GM21423 (cell line): ENCODE measurements around the gene CEACAM4.
"Not testable (repeated sequence)": the region's sequence is repeated elsewhere in the genome, so short reads cannot be mapped to it uniquely, and the experiment has no call there.

Experiments
- ATAC-seq: cut with Tn5 transposase; IDR thresholded peaks from one replicate; pipeline ENCODE4 v1.9.1; 2021; ENCODE audit warnings: mild to moderate bottlenecking, moderate library complexity; ENCODE audit not compliant: unreplicated experiment

CEACAM4 gene

DNA sequence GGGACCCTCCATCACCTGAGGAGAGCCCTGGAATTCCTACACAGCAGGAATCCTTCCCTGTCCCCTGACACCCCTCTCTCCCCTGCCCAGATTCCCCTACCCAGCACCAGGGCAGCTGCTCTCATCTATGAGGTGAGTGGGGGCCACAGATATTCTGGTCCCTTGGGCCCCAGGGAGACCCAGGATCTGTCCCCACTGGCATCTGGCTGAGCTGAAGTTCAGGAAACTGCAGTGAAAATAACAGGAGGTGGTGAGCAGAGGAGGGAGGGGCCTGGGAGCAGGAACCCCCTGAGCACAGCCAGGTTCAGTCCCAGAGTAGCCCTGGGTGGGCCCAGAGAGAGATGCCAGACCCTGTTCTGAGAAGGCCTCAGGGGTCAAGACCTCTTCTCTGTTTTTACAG is 40.8 kb downstream of the CEACAM4 start:
- ATAC-seq = no peak

DNA sequence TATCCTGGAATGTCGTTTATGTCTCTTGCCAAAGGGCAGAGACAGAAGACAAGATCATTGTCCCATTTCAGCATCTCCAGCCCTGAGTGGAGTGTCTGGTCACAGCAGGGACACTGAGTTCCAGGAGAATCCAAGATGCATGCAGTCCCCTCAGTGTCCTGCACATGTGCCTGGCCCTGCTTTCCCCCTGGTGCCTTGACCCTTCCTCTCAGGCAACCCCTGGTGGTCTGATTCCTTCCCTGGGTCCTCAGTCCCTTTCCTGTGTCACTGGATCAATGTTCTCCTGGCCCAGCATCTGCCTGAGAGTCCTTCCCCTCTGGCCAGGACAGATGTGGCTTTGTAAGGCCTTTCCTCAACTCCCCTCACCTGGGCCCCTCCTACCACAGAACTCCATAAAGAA is 41.9 kb downstream of the CEACAM4 start:
- ATAC-seq = no peak

DNA sequence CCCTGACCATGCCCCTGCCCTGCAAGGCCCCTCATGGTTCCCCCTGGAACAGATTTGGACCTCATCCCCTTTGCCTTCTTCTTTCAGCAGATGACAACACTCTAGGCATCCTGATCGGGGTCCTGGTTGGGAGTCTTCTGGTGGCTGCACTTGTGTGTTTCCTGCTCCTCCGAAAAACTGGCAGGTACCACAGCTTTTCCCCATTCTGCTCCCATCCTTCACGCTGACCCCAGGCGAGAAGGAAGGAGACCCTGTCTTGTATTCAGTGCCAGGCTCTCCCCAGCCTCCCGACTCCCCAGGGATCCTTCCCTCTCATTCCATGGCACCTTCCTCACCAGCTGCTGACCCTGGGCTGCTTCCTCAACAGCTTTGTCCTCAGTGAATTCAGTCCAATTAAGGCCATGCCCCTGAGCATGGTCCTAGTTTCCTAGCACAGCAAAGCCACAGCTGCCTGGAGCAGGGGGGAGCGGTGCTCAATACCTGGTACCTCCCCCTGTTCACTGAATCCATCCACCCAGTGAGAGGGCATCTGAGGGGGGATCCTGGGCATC is 42.5 kb downstream of the CEACAM4 start:
- no peak for ATAC-seq

DNA sequence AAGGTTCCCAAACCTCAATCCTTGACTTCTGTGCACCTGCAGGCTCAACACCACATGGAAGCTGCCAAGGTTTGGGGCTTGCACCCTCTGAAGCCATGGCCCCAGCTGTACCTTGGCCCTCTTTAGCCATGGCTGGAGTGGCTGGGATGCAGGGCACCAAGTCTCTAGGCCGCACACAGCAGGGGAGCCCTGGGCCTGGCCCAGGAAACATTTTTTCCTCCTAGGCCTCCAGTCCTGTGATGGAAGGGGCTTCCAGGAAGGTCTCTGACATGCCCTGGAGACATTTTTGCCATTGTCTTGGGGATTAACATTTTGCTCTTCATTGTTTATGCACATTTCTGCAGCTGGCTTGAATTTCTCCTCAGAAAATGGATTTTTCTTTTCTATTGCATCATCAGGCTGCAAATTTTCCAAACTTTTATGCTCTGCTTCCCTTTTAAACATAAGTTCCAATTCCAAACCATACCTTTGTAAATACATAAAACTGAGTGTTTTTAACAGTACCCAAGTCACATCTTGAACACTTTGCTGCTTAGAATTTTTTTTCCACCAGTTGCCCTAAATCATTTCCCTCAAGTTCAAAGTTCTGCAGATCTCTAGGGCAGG is 44.2 kb downstream of the CEACAM4 start:
- ATAC-seq = not testable (repeated sequence)

DNA sequence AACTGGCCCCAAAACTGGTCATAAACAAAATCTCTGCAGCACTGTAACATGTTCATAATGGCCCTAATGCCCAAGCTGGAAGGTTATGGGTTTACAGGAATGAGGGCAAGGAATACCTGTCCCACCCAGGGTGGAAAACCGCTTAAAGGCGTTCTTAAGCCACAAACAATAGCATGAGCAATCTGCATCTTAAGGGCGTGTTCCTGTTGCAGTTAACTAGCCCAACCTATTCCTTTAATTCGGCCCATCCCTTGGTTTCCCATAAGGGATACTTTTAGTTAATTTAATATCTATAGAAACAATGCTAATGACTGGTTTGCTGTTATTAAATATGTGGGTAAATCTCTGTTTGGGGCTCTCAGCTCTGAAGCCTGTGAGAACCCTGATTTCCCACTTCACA is 45.8 kb downstream of the CEACAM4 start:
- not testable (repeated sequence) for ATAC-seq

DNA sequence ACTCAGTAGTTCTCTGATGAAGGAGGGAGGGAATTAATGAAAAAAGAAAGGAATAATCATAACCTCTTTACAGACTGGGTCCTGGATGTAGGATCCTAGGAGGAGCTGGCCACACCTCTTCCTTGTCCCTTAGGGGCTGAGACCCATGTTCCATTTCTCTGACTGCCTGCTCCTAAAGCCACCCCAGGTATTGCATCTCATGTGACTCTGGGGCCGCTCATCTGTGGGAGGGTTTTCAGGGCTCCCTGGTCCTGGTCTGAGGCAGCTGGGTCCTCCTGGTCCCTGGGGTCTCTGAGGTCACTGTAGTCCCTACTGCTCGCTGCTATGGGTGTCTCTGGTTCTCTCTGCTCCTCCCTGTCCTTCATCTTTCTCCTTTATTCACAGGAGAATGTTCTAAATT is 48.0 kb downstream of the CEACAM4 start:
- no peak for ATAC-seq

DNA sequence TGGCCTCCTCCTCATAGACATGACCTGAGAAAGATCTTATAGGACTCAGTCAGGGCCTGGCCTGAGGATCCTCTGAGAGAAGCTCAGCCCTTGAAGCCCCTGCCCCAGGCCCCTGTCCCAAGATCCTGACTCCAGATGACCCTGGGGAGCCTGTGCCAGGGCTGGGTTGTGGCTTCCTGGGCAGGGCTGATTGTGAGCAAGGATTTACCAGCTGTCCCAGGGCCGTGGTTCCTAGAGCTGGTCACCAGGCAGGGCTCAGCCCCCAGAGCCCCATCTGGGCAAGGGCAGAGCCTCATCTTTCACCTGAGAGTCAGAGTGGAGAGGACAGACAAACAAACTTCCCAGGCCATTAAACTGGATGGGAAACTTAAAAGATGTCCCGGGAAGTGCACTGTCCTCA is 49.0 kb downstream of the CEACAM4 start:
- no peak for ATAC-seq

DNA sequence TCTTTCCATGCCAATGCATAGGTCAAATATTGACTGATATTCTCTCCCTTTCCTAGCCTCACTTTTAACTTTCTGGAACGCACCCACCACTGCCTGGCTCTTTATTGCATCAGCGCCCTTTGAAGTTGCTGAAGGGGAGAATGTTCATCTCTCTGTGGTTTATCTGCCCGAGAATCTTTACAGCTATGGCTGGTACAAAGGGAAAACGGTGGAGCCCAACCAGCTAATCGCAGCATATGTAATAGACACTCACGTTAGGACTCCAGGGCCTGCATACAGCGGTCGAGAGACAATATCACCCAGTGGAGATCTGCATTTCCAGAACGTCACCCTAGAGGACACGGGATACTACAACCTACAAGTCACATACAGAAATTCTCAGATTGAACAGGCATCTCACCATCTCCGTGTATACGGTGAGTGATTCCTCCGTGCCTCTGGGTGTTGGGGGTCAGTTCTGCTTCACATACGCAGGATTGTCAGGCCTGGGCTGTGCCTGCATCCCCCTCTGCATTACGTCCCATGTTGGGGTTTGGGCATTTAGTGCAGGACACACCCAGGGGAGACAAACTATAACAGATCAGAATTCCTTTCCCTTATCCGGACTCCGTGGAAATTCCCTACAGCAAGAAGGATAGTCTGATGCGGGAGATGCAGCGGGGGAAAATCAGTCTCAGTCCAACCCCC is 49.6 kb downstream of the CEACAM4 start:
- ATAC-seq = no peak

DNA sequence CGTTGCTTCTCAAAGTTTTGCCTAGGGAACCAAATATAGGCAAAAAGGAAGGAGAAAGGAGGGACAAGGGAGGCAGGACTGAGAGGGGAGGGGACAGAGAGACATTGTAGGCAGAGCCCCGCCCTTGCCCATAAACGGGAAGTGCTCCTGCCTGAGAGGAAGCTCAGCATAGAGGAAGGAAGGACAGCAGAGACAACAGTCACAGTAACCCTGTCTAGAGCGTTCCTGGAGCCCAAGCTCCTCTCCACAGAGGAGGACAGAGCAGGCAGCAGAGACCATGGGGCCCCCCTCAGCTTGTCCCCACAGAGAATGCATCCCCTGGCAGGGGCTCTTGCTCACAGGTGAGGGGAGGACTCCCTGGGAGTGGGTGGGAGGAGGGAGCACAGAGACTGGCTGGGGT is 50.9 kb downstream of the CEACAM4 start, which contains the start of gene CEACAM21:
TSS of gene CEACAM21 (plus strand) at position 169 of the 400 bp plus-strand sequence. CDS start at position 278, 109 bp downstream.
- ATAC-seq = peak; percentile 75

DNA sequence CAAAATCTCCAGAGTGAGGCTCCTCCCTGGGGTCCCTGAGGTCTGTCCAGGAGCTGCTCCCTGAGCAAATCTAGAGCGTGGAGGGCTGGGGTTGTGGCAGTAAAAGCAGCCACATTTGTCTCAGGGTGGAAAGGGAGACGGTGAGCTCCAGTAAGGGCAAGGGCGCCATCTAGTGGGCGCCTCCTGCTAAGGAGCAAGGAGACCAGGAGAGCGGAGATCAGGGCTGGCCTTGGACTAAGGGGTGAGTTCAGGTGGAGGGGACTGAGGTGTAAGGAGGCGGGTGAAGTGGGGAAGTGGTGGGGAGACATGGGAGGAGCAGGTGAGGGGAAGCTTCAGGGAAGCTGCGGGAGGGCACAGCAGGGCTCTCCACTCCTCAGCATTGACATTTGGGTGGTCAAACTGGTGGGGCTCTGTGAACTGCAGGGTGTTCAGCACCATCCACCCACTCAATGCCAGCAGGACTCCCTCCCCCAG is 56.2 kb downstream of the CEACAM4 start:
- no peak for ATAC-seq

DNA sequence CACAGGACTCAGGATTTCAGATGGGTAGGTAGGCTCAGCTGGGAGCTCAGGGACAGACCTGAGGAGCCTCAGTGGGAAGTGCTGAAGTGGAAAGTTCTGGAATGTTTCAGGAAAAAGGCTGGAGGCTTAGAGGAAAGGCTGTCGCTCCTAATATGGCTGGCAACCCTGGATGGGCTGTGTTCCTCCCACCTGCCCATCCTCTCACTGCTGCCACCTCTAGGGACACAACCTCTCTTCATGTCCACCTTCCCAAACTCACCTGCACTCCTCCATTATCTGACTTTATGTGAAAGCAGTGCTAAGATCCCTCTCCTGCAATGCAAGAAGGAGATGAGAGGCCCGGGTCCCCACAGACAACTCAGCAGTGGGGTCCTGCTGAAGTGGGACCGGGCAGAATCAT is 56.7 kb downstream of the CEACAM4 start:
- ATAC-seq = no peak

DNA sequence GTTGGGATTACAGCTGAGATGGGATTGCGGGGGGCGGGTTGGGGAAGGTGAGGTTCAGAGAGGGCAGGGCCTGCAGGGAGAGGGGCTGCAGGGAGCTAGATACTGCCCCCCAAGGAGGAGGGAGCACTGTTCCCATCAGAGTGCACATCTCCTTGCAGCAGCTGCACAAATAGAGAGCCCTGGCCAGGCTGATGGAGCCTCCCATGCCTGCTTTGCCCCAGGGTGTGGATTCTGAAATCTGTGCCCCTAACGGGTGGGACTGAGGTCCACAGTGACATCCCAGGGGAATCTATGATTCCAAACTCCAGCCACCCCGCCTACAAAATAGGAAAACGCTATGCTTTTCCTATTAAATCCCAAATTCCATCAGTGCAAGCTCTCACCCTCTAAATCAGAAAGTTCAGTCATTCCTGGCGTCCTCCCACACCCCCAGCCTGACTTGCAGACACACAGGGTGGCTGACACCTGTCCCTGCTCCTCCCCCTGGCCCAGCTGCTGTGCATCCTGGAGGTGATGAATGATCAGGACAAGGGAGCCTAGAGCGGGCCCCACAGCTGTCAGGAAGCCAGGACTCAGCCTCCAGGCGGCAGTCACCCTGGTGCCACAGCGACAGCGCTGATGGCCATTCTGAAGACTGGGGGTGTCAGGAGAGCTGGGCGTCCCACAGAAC is 57.3 kb downstream of the CEACAM4 start:
- ATAC-seq = no peak
